Stimulated activated CD8-positive, alpha-beta memory T cell treated with anti-CD3 and anti-CD28 coated beads, Interleukin-12 subunit alpha, Interleukin-12 subunit beta, amount 100 ng/mL, for 24 hours (primary cell): ENCODE results near the gene NUP93.
"Not testable (repeated sequence)": the region's sequence is repeated elsewhere in the genome, so short reads cannot be mapped to it uniquely, and the experiment has no call there.

ENCODE experiments used
- DNase-seq: peaks from one replicate; pipeline ENCODE4 v3.0.0-alpha.2; 2020; ENCODE audit errors: extremely low read depth

NUP93 gene

GRCh38 chr16:56849690-56850680, 120.1 kb downstream of the NUP93 start:
- no peak for DNase-seq

GRCh38 chr16:56851671-56852400, 121.9 kb downstream of the NUP93 start:
- no peak for DNase-seq

GRCh38 chr16:56852401-56852730, 122.4 kb downstream of the NUP93 start:
- DNase-seq: no peak

- no peak for DNase-seq
Measured at GRCh38 chr16:56852968-56853367, 123.0 kb downstream of the NUP93 start.

- no peak for DNase-seq
Measured at GRCh38 chr16:56855201-56855600, 125.3 kb downstream of the NUP93 start.

- DNase-seq: no peak
Measured at GRCh38 chr16:56855946-56856345, 126.0 kb downstream of the NUP93 start.

- DNase-seq: no peak
Measured at GRCh38 chr16:56856876-56857447, 127.0 kb downstream of the NUP93 start.

GRCh38 chr16:56858374-56858773, 128.4 kb downstream of the NUP93 start:
- DNase-seq: no peak

GRCh38 chr16:56859636-56860035, 129.7 kb downstream of the NUP93 start:
- no peak for DNase-seq

- DNase-seq: no peak
Measured at GRCh38 chr16:56860226-56861020, 130.5 kb downstream of the NUP93 start.

- DNase-seq: no peak
Measured at GRCh38 chr16:56861092-56861610, 131.2 kb downstream of the NUP93 start.

GRCh38 chr16:56861756-56862155, 131.8 kb downstream of the NUP93 start:
- DNase-seq: no peak

GRCh38 chr16:56862776-56863175, 132.8 kb downstream of the NUP93 start:
- no peak for DNase-seq

- DNase-seq: no peak
Measured at GRCh38 chr16:56864960-56865359, 135.0 kb downstream of the NUP93 start, which contains the start of gene SLC12A3. Gene SLC12A3 (plus strand): TSS chr16:56865207. CDS start chr16:56865236, 29 bp downstream.

GRCh38 chr16:56865394-56866062, 135.6 kb downstream of the NUP93 start:
- no peak for DNase-seq

- no peak for DNase-seq
Measured at GRCh38 chr16:56866955-56867830, 137.3 kb downstream of the NUP93 start.

GRCh38 chr16:56868175-56868574, 138.2 kb downstream of the NUP93 start:
- DNase-seq: no peak

- DNase-seq: not testable (repeated sequence)
Measured at GRCh38 chr16:56868766-56869165, 138.8 kb downstream of the NUP93 start.

GRCh38 chr16:56869513-56870275, 139.8 kb downstream of the NUP93 start:
- no peak for DNase-seq
